ENCODE measurements around the gene HILPDA.

- TF ChIP-seq POLR2AphosphoS5 (IDR thresholded peaks at IDR 0.05; ENCODE audit: low read depth, low read length) (no peak), REST (IDR thresholded peaks at IDR 0.05; ENCODE audit: insufficient read depth in 1 of 2, low read depth in 2 of 2, low read length in 2 of 2) (no peak), SIN3A (IDR thresholded peaks at IDR 0.05; ENCODE audit: borderline replicate concordance, insufficient read depth, low read length) (no peak), TAF1 (IDR thresholded peaks at IDR 0.05; ENCODE audit: borderline replicate concordance, insufficient read depth, low read length) (no peak), FOXP2 (optimal IDR thresholded peaks at IDR 0.05; ENCODE audit: borderline replicate concordance, extremely low read depth, extremely low read length, insufficient read depth) (no peak)
These were observed 21.0 kb upstream of the HILPDA start for GRCh38 chr7:128434413-128435326.
